CD4-positive, alpha-beta memory T cell (primary cell): Measurements from ENCODE around the gene IKBIP. TPM values are rescaled to one million over a fixed set of nuclear protein-coding genes. Genes with fewer than 3 reads are reported as not detected.
"Not testable (repeated sequence)": the region's sequence is repeated elsewhere in the genome, so short reads cannot be mapped to it uniquely, and the experiment has no call there.

ENCODE experiments used
- CTCF ChIA-PET: fragments of 350-600 bp; sonication (Branson Sonifier 250); formaldehyde crosslinking; loops from one replicate; lab custom pipeline; 2021; ENCODE audit warnings: inconsistent platforms; ENCODE audit not compliant: partially characterized antibody; lab: Charles Lee
- POLR2A ChIA-PET: fragments of 350-600 bp; sonication (Branson Sonifier 250); formaldehyde crosslinking; loops from one replicate; lab custom pipeline; 2021; ENCODE audit not compliant: partially characterized antibody; lab: Charles Lee
- DNase-seq, 5 donors: peaks; one replicate each; pipeline versions ENCODE4 v3.0.0 to v3.0.0-alpha.2; 2020 to 2022; ENCODE audit warnings: mixed read lengths in 1 of 5
- H3K27ac ChIP-seq: one replicate; pipeline ENCODE4 v1.7.0; 2013; ENCODE audit warnings: low read depth, low read length
- H3K27me3 ChIP-seq: 2 replicates; pipeline ENCODE4 v1.7.0; 2013; ENCODE audit warnings: mild to moderate bottlenecking, low read length, moderate library complexity; ENCODE audit not compliant: insufficient read depth
- H3K36me3 ChIP-seq: 2 replicates; pipeline ENCODE4 v1.7.0; 2013; ENCODE audit warnings: mild to moderate bottlenecking, low read length, moderate library complexity; ENCODE audit not compliant: insufficient read depth
- H3K4me1 ChIP-seq: 2 replicates; pipeline ENCODE4 v1.7.0; 2013; ENCODE audit warnings: mild to moderate bottlenecking, low read length, moderate library complexity; ENCODE audit not compliant: insufficient read depth
- H3K4me3 ChIP-seq, 2 donors: one replicate each; pipeline ENCODE4 v1.7.0; 2013; ENCODE audit warnings: low read length in 2 of 2, mild to moderate bottlenecking in 1 of 2
- H3K9me3 ChIP-seq, 2 donors: one replicate each; pipeline ENCODE4 v1.7.0; 2013; ENCODE audit warnings: low read length in 2 of 2, control low read depth in 1 of 2; ENCODE audit not compliant: control insufficient read depth in 1 of 2
- H3K27ac Mint-ChIP-seq, 7 donors: one replicate each; pipeline ENCODE4 v1.8.0; 2020 to 2021; ENCODE audit warnings: mixed read lengths in 7 of 7, mild to moderate bottlenecking in 6 of 7, inconsistent platforms in 3 of 7, moderate library complexity in 3 of 7
- H3K27me3 Mint-ChIP-seq, 2 donors: one replicate each; pipeline ENCODE4 v1.8.0; 2020 to 2021; ENCODE audit warnings: mixed read lengths in 2 of 2
- H3K36me3 Mint-ChIP-seq, 2 donors: one replicate each; pipeline ENCODE4 v1.8.0; 2020 to 2021; ENCODE audit warnings: mixed read lengths in 2 of 2, inconsistent platforms in 1 of 2, mild to moderate bottlenecking in 1 of 2
- H3K4me1 Mint-ChIP-seq, 4 donors: one replicate each; pipeline ENCODE4 v1.8.0; 2020 to 2021; ENCODE audit warnings: mixed read lengths in 4 of 4, mild to moderate bottlenecking in 1 of 4
- H3K4me3 Mint-ChIP-seq, 8 donors: one replicate each; pipeline ENCODE4 v1.8.0; 2020 to 2021; ENCODE audit warnings: mixed read lengths in 8 of 8, mild to moderate bottlenecking in 7 of 8, moderate library complexity in 6 of 8, inconsistent platforms in 3 of 8
- H3K9me3 Mint-ChIP-seq, 8 donors: one replicate each; pipeline ENCODE4 v1.8.0; 2020 to 2021; ENCODE audit warnings: mixed read lengths in 8 of 8, mild to moderate bottlenecking in 5 of 8, inconsistent platforms in 3 of 8, moderate library complexity in 1 of 8
- intact Hi-C: fragments of 100-400 bp; cut with micrococcal nuclease; formaldehyde crosslinking; loops from one replicate; pipeline ENCODE4 v1.15.1; 2023
- polyA plus RNA-seq, 2 donors: library from polyadenylated mRNA; unstranded; fragments of 300-500 nt; fragmentation: Illumina TruSeq; gene quantifications; one replicate each; pipeline ENCODE4 v1.2.3, GENCODE V29; 2021
- total RNA-seq, 2 experiments: library from RNA; stranded (reverse); gene quantifications; one replicate each; pipeline ENCODE4 v1.2.3, GENCODE V29; 2021

Gene IKBIP
- total and polyA plus RNA-seq, 4 experiments from 2014 or later, result 6.5 to 8.2 (median 7.6) TPM

- intact Hi-C loops, result no loop called here
- H3K27me3 ChIP-seq, result no peaks in the 10 kb centered on the region
- no peaks in the 10 kb centered on the region for H3K36me3 Mint-ChIP-seq
- peaks cover 0 to 3% (median 0%) of the 10 kb centered on the region in 8 donors for H3K9me3 Mint-ChIP-seq
- no peak for DNase-seq
- no peaks in the 10 kb centered on the region for H3K4me1 ChIP-seq
- no peak overlapping the region for H3K27ac ChIP-seq
- H3K9me3 ChIP-seq, result no peaks in the 10 kb centered on the region
- H3K4me3 Mint-ChIP-seq, result no peak overlapping the region
- H3K4me3 ChIP-seq, result no peak overlapping the region
- no peak overlapping the region for H3K27ac Mint-ChIP-seq
- POLR2A ChIA-PET, result no interaction called here
- peaks cover 0 to 2% of the 10 kb centered on the region in 2 donors for H3K27me3 Mint-ChIP-seq
- H3K36me3 ChIP-seq, result no peaks in the 10 kb centered on the region
- H3K4me1 Mint-ChIP-seq, result no peaks in the 10 kb centered on the region
- CTCF ChIA-PET, result interaction anchor here (0.6 to 1.3 kb wide), 2 partner anchors 14 to 70 kb away, joined by 3 to 5 read pairs; no protein-coding TSS in a partner anchor
Measured at GRCh38 chr12:98580695-98581094, 63.9 kb downstream of the IKBIP start.

DNA sequence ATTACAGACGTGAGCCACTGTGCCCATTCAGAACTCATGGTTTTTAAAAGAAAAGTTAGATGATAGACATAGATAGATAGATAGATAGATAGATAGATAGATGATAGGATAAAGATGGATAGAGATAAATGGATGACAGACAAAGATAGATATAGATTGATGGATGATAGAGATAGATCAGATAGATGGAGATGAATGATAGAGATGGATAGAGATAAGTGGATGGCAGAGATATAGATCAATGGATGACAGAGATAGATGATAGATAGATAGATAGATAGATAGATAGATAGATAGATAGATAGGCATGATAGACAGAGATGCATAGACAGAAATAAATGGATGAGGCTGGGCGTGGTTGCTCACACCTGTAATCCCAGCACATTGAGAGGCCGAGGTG, 64.8 kb downstream of the IKBIP start:
- no peaks in the 10 kb centered on the region for H3K36me3 Mint-ChIP-seq
- ChIA-PET POLR2A (no interaction called here), CTCF (no interaction called here)
- Histone ChIP-seq H3K9me3 (no peaks in the 10 kb centered on the region), H3K4me1 (no peaks in the 10 kb centered on the region), H3K4me3 (no peak overlapping the region), H3K36me3 (no peaks in the 10 kb centered on the region), H3K27me3 (no peaks in the 10 kb centered on the region), H3K27ac (no peak overlapping the region)
- peaks cover 0 to 2% of the 10 kb centered on the region in 2 donors for H3K27me3 Mint-ChIP-seq
- no peak for DNase-seq
- H3K9me3 Mint-ChIP-seq, result peaks cover 0 to 3% (median 0%) of the 10 kb centered on the region in 8 donors
- H3K27ac Mint-ChIP-seq, result no peak overlapping the region
- H3K4me1 Mint-ChIP-seq, result no peaks in the 10 kb centered on the region
- intact Hi-C loops, result no loop called here
- no peak overlapping the region for H3K4me3 Mint-ChIP-seq

DNA sequence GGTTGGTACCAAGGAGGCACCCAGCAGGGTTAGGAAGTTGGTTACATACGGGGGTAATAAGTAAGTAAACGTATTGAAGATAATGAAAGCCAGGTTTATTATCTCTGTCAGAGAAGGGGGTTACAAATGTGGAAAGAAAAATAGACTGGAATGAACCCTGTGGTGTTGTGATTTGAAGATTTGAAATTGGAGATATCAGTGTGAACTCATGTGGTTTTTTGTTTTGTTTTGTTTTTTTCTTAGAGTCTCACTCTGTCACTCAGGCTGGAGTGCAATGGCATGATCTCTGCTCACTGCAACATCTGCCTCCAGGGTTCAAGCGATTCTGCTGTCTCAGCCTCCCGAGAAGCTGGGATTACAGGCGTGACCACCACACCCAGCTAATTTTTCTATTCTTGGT, 65.2 kb downstream of the IKBIP start:
- H3K36me3 ChIP-seq, result no peaks in the 10 kb centered on the region
- H3K9me3 ChIP-seq, result no peaks in the 10 kb centered on the region
- Mint-ChIP-seq H3K36me3 (no peaks in the 10 kb centered on the region), H3K4me3 (no peak overlapping the region), H3K9me3 (peaks cover 0 to 3% (median 0%) of the 10 kb centered on the region in 8 donors), H3K27me3 (peaks cover 0 to 2% of the 10 kb centered on the region in 2 donors), H3K4me1 (no peaks in the 10 kb centered on the region), H3K27ac (no peak overlapping the region)
- H3K4me3 ChIP-seq, result no peak overlapping the region
- no peaks in the 10 kb centered on the region for H3K4me1 ChIP-seq
- ChIA-PET POLR2A (no interaction called here), CTCF (no interaction called here)
- H3K27ac ChIP-seq, result no peak overlapping the region
- no peak for DNase-seq
- intact Hi-C loops, result no loop called here
- no peaks in the 10 kb centered on the region for H3K27me3 ChIP-seq

- Histone ChIP-seq H3K27ac (no peak overlapping the region), H3K4me1 (no peaks in the 10 kb centered on the region), H3K9me3 (no peaks in the 10 kb centered on the region), H3K27me3 (no peaks in the 10 kb centered on the region), H3K36me3 (no peaks in the 10 kb centered on the region), H3K4me3 (no peak overlapping the region)
- intact Hi-C loops, result no loop called here
- Mint-ChIP-seq H3K4me3 (no peak overlapping the region), H3K27ac (no peak overlapping the region), H3K36me3 (no peaks in the 10 kb centered on the region), H3K9me3 (peaks cover 0 to 3% (median 0%) of the 10 kb centered on the region in 8 donors), H3K27me3 (peaks cover 0 to 2% of the 10 kb centered on the region in 2 donors), H3K4me1 (no peaks in the 10 kb centered on the region)
- DNase-seq, result no peak
- ChIA-PET POLR2A (no interaction called here), CTCF (no interaction called here)
Measured at GRCh38 chr12:98578821-98579220, 65.8 kb downstream of the IKBIP start.

GRCh38 chr12:98578392-98578791, 66.2 kb downstream of the IKBIP start:
- H3K36me3 ChIP-seq, result no peaks in the 10 kb centered on the region
- no peak for DNase-seq
- Mint-ChIP-seq H3K4me3 (no peak overlapping the region), H3K36me3 (no peaks in the 10 kb centered on the region), H3K27ac (no peak overlapping the region), H3K27me3 (peaks cover 0 to 2% of the 10 kb centered on the region in 2 donors), H3K4me1 (no peaks in the 10 kb centered on the region), H3K9me3 (peaks cover 0 to 3% (median 0%) of the 10 kb centered on the region in 8 donors)
- H3K9me3 ChIP-seq, result no peaks in the 10 kb centered on the region
- ChIA-PET POLR2A (no interaction called here), CTCF (no interaction called here)
- H3K4me1 ChIP-seq, result no peaks in the 10 kb centered on the region
- H3K27me3 ChIP-seq, result no peaks in the 10 kb centered on the region
- intact Hi-C loops, result no loop called here
- no peak overlapping the region for H3K4me3 ChIP-seq
- H3K27ac ChIP-seq, result no peak overlapping the region

DNA sequence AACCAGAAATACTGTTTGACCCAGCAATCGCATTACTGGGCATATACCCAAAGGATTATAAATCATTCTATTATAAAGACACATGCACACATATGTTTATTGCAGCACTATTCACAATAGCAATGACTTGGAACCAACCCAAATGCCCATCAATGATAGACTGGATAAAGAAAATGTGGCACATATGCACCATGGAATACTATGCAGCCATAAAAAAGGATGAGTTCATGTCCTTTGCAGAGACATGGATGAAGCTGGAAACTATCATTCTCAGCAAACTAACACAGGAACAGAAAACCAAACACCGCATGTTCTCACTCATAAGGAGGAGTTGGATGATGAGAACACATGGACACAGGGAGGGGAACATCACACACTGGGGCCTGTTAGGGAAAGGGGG, 67.8 kb downstream of the IKBIP start:
- CTCF ChIA-PET, result interaction anchor here (1.1 kb wide), 1 partner anchor 10 kb away, joined by 7 read pairs; no protein-coding TSS in a partner anchor
- POLR2A ChIA-PET, H3K9me3 Mint-ChIP-seq, H3K27me3 ChIP-seq, H3K27me3 Mint-ChIP-seq, H3K4me3 ChIP-seq, H3K36me3 Mint-ChIP-seq, H3K4me1 ChIP-seq, H3K4me1 Mint-ChIP-seq, H3K27ac Mint-ChIP-seq, H3K36me3 ChIP-seq, H3K9me3 ChIP-seq, H3K27ac ChIP-seq, DNase-seq, H3K4me3 Mint-ChIP-seq, intact Hi-C loops: not testable (repeated sequence)

GRCh38 chr12:98575013-98575412, 69.6 kb downstream of the IKBIP start:
- H3K4me3 ChIP-seq, result no peak overlapping the region
- no peaks in the 10 kb centered on the region for H3K9me3 ChIP-seq
- H3K4me1 Mint-ChIP-seq, result no peaks in the 10 kb centered on the region
- H3K36me3 Mint-ChIP-seq, result no peaks in the 10 kb centered on the region
- H3K27ac Mint-ChIP-seq, result no peak overlapping the region
- CTCF ChIA-PET, result interaction anchor here (0.9 to 2.0 kb wide), 3 partner anchors 8 to 87 kb away, joined by 3 to 17 read pairs (median 3); no protein-coding TSS in a partner anchor
- no peak for DNase-seq
- H3K4me3 Mint-ChIP-seq, result no peak overlapping the region
- no peaks in the 10 kb centered on the region for H3K36me3 ChIP-seq
- peaks cover 0 to 3% (median 0%) of the 10 kb centered on the region in 8 donors for H3K9me3 Mint-ChIP-seq
- no peaks in the 10 kb centered on the region for H3K4me1 ChIP-seq
- H3K27ac ChIP-seq, result no peak overlapping the region
- POLR2A ChIA-PET, result no interaction called here
- intact Hi-C loops, result no loop called here
- no peaks in the 10 kb centered on the region for H3K27me3 ChIP-seq
- H3K27me3 Mint-ChIP-seq, result peaks cover 0 to 2% of the 10 kb centered on the region in 2 donors
